GM23338 (cell line): ENCODE results near the gene PCSK6. TPM values are rescaled to one million over a fixed set of nuclear protein-coding genes. Genes with fewer than 3 reads are reported as not detected.

ENCODE experiments used
- ATAC-seq: fragments of 200-7000 bp; cut with Tn5 transposase; 3 replicates; pipeline ENCODE4 v1.9.1; 2020
- DNase-seq: peaks from one replicate; pipeline ENCODE4 v3.0.0-alpha.2; 2015; ENCODE audit warnings: low spot score
- H2AFZ ChIP-seq: fragments of 200-600 bp; sonication (generic); 2 replicates; pipeline ENCODE4 v1.8.0; 2016; ENCODE audit warnings: antibody characterized with exemption, mild to moderate bottlenecking, moderate library complexity
- H3F3A ChIP-seq: fragments of 200-600 bp; sonication (generic); replicated peaks from 2 replicates; pipeline ENCODE4 v1.8.0; 2017; ENCODE audit warnings: antibody characterized with exemption, mixed run types, low read depth
- H3K27ac ChIP-seq: fragments of 200-600 bp; sonication (generic); 2 replicates; pipeline ENCODE4 v1.6.1; 2016; ENCODE audit warnings: low read depth
- H3K27me3 ChIP-seq: fragments of 200-600 bp; sonication (generic); 2 replicates; pipeline ENCODE4 v1.8.0; 2016; ENCODE audit warnings: mild to moderate bottlenecking, mixed run types, moderate library complexity; ENCODE audit not compliant: insufficient read depth
- H3K36me3 ChIP-seq: fragments of 200-600 bp; sonication (generic); 2 replicates; pipeline ENCODE4 v1.8.0; 2016; ENCODE audit warnings: mild to moderate bottlenecking; ENCODE audit not compliant: insufficient read depth
- H3K4me1 ChIP-seq: fragments of 200-600 bp; sonication (generic); 2 replicates; pipeline ENCODE4 v1.8.0; 2016; ENCODE audit warnings: mild to moderate bottlenecking, moderate library complexity; ENCODE audit not compliant: insufficient read depth
- H3K4me2 ChIP-seq: fragments of 200-600 bp; sonication (generic); 2 replicates; pipeline ENCODE4 v1.7.1; 2017; ENCODE audit warnings: mixed run types
- H3K4me3 ChIP-seq: fragments of 200-600 bp; sonication (generic); 2 replicates; pipeline ENCODE4 v1.6.1; 2016; ENCODE audit warnings: mixed run types
- H3K79me2 ChIP-seq: fragments of 200-600 bp; sonication (generic); replicated peaks from 2 replicates; pipeline ENCODE4 v1.8.0; 2017; ENCODE audit warnings: mild to moderate bottlenecking; ENCODE audit not compliant: insufficient read depth
- H3K9me2 ChIP-seq: fragments of 200-600 bp; sonication (generic); 2 replicates; pipeline ENCODE4 v1.8.0; 2017; ENCODE audit not compliant: insufficient read depth
- H4K20me1 ChIP-seq: fragments of 200-600 bp; sonication (generic); replicated peaks from 2 replicates; pipeline ENCODE4 v1.8.0; 2017; ENCODE audit warnings: mild to moderate bottlenecking; ENCODE audit not compliant: insufficient read depth
- H3K27ac Mint-ChIP-seq: 2 replicates; pipeline ENCODE4 v1.8.0; 2020; ENCODE audit warnings: inconsistent platforms, mild to moderate bottlenecking, moderate library complexity, mixed read lengths
- H3K27me3 Mint-ChIP-seq: 3 replicates; pipeline ENCODE4 v1.8.0; 2022; ENCODE audit warnings: low read depth, mild to moderate bottlenecking, moderate library complexity, mixed read lengths, inconsistent platforms; ENCODE audit not compliant: insufficient read depth, poor library complexity
- H3K36me3 Mint-ChIP-seq: 3 replicates; pipeline ENCODE4 v1.8.0; 2021; ENCODE audit warnings: low read depth, mild to moderate bottlenecking, inconsistent platforms, moderate library complexity, mixed read lengths
- H3K4me1 Mint-ChIP-seq: 3 replicates; pipeline ENCODE4 v1.8.0; 2020; ENCODE audit warnings: mild to moderate bottlenecking, inconsistent platforms, mixed read lengths
- H3K4me3 Mint-ChIP-seq: 3 replicates; pipeline ENCODE4 v1.8.0; 2021; ENCODE audit warnings: moderate library complexity, mild to moderate bottlenecking, inconsistent platforms, mixed read lengths
- H3K9me3 Mint-ChIP-seq: 3 replicates; pipeline ENCODE4 v1.8.0; 2020; ENCODE audit warnings: moderate library complexity, mild to moderate bottlenecking, inconsistent platforms, mixed read lengths
- CTCF ChIP-seq, 2 experiments: fragments of 200-600 bp in 1 of 2; sonication (generic) in 1 of 2; conservative IDR thresholded peaks; 2 replicates each; pipeline versions ENCODE4 v1.5.1 to v1.6.1; 2016 to 2017; ENCODE audit warnings: antibody characterized with exemption in 2 of 2, low read depth in 2 of 2, mild to moderate bottlenecking in 2 of 2, moderate library complexity in 1 of 2
- EZH2phosphoT487 ChIP-seq: fragments of 200-600 bp; sonication (generic); IDR thresholded peaks from one replicate; pipeline ENCODE4 v1.8.1; 2018; ENCODE audit warnings: antibody characterized with exemption; ENCODE audit not compliant: unreplicated experiment
- JUNB ChIP-seq: IDR thresholded peaks from one replicate; pipeline ENCODE4 v1.6.1; 2016; ENCODE audit warnings: antibody characterized with exemption; ENCODE audit not compliant: unreplicated experiment
- NANOG ChIP-seq: IDR thresholded peaks from 2 replicates; pipeline ENCODE4 v1.6.1; 2016; ENCODE audit warnings: antibody characterized with exemption, borderline replicate concordance
- POLR2AphosphoS5 ChIP-seq: IDR thresholded peaks from 2 replicates; pipeline ENCODE4 v1.6.1; 2016; ENCODE audit warnings: antibody characterized with exemption, low read depth
- ZNF462 ChIP-seq: fragments of 250-450 bp; sonication (Bioruptor Pico); IDR thresholded peaks from 2 replicates; pipeline ENCODE4 v1.5.0; 2020; ENCODE audit warnings: mild to moderate bottlenecking, moderate library complexity
- polyA plus RNA-seq: library from polyadenylated mRNA; unstranded; fragments of >200 nt; fragmentation: Nextera tagmentation; extraction: Ambion mirVana; gene quantifications from 2 replicates; pipeline ENCODE4 v1.2.1, GENCODE V29; 2016
- total RNA-seq: library from RNA; depleted of rRNA; stranded (reverse); fragments of >200 nt; shearing (Covaris generic); gene quantifications from 2 replicates; pipeline ENCODE4 v1.2.3, GENCODE V29; 2014

The PCSK6 gene
- total and polyA plus RNA-seq, 2 experiments from 2014 or later = 1.7 to 6.7 TPM

GRCh38 chr15:101269479-101270223, 219.9 kb downstream of the PCSK6 start:
- H3K4me2 ChIP-seq = no peak overlapping the region
- H3K4me1 ChIP-seq = peaks cover 8% of the 10 kb centered on the region; the same call in 1 of the 2 replicates
- H3K79me2 ChIP-seq = no peaks in the 10 kb centered on the region
- H3K9me2 ChIP-seq = no peaks in the 10 kb centered on the region
- peak; percentile 78 for ATAC-seq
- Mint-ChIP-seq H3K9me3 (no peaks in the 10 kb centered on the region), H3K27ac (no peak overlapping the region), H3K27me3 (peaks cover 10% of the 10 kb centered on the region), H3K4me3 (no peak overlapping the region), H3K36me3 (peaks cover 53% of the 10 kb centered on the region), H3K4me1 (peaks cover 9% of the 10 kb centered on the region; the same call in 2 of the 3 replicates)
- H3K27me3 ChIP-seq = no peaks in the 10 kb centered on the region
- H3K27ac ChIP-seq = no peak overlapping the region
- H4K20me1 ChIP-seq = no peaks in the 10 kb centered on the region
- TF ChIP-seq POLR2AphosphoS5 (no peak), ZNF462 (CRISPR knock-in tag) (no peak), NANOG (no peak), EZH2phosphoT487 (no peak), JUNB (no peak), CTCF (conservative IDR thresholded peaks at IDR 0.05; ENCODE audit: low read depth in 2 of 2) (peak; percentile 55 to 74)
- peaks cover 21% of the 10 kb centered on the region for H3F3A ChIP-seq
- H3K4me3 ChIP-seq = no peak overlapping the region
- no peak overlapping the region for H2AFZ ChIP-seq
- peak; percentile 69 for DNase-seq
- peaks cover 35% of the 10 kb centered on the region for H3K36me3 ChIP-seq
